Astrocyte of the cerebellum (primary cell): ENCODE data around the gene PRSS56.
"Not testable (repeated sequence)": the region's sequence is repeated elsewhere in the genome, so short reads cannot be mapped to it uniquely, and the experiment has no call there.

ENCODE experiments used
- DNase-seq: peaks from one replicate; pipeline ENCODE4 v3.0.0-alpha.2; 2011; ENCODE audit warnings: low read depth
- H3K4me3 ChIP-seq: 2 replicates; pipeline ENCODE4 v1.5.1; 2011; ENCODE audit warnings: mild to moderate bottlenecking, low read depth, low read length, moderate library complexity
- CTCF ChIP-seq: IDR thresholded peaks from 2 replicates; pipeline ENCODE4 v1.5.1; 2012; ENCODE audit warnings: low read length, low read depth, moderate library complexity, mild to moderate bottlenecking; ENCODE audit errors: missing control alignments
- in situ Hi-C: cut with HindIII; loops from 2 replicates; pipeline ENCODE4 v1.10.0; 2017; ENCODE audit warnings: low sequenced_read_pairs

The PRSS56 gene

GRCh38 chr2:232556426-232556825 lies 36.2 kb downstream of the PRSS56 start:
- no peak overlapping the region for H3K4me3 ChIP-seq
- TF ChIP-seq CTCF = no peak
- in situ Hi-C loops = no loop called here
- no peak for DNase-seq

GRCh38 chr2:232562515-232563151 lies 42.4 kb downstream of the PRSS56 start:
- no peak for DNase-seq
- H3K4me3 ChIP-seq = no peak overlapping the region
- TF ChIP-seq CTCF = no peak
- in situ Hi-C loops = no loop called here

- H3K4me3 ChIP-seq = no peak overlapping the region
- no peak for DNase-seq
- no peak for TF ChIP-seq CTCF
- in situ Hi-C loops = no loop called here
These were observed 43.4 kb downstream of the PRSS56 start for GRCh38 chr2:232563580-232563979.

- in situ Hi-C loops = no loop called here
- no peak for DNase-seq
- TF ChIP-seq CTCF = no peak
- no peak overlapping the region for H3K4me3 ChIP-seq
These were observed 47.5 kb downstream of the PRSS56 start for GRCh38 chr2:232567721-232568120.

GRCh38 chr2:232568161-232568560 lies 48.0 kb downstream of the PRSS56 start:
- DNase-seq = peak; percentile 57
- H3K4me3 ChIP-seq = no peak overlapping the region
- in situ Hi-C loops = no loop called here
- no peak for TF ChIP-seq CTCF

GRCh38 chr2:232569541-232569940 lies 49.4 kb downstream of the PRSS56 start:
- DNase-seq = no peak
- no peak overlapping the region for H3K4me3 ChIP-seq
- TF ChIP-seq CTCF = no peak
- in situ Hi-C loops = no loop called here

GRCh38 chr2:232570481-232570880 lies 50.3 kb downstream of the PRSS56 start:
- DNase-seq, in situ Hi-C loops, H3K4me3 ChIP-seq: not testable (repeated sequence)
